ENCODE measurements around the gene UNC93B1. TPM values are rescaled to one million over a fixed set of nuclear protein-coding genes. Genes with fewer than 3 reads are reported as not detected.

UNC93B1 gene
- polyA plus RNA-seq, 1 donor (not counting 4 experiments of a cell fraction or from before 2014, with no cell fraction given), result 15.4 TPM

DNA sequence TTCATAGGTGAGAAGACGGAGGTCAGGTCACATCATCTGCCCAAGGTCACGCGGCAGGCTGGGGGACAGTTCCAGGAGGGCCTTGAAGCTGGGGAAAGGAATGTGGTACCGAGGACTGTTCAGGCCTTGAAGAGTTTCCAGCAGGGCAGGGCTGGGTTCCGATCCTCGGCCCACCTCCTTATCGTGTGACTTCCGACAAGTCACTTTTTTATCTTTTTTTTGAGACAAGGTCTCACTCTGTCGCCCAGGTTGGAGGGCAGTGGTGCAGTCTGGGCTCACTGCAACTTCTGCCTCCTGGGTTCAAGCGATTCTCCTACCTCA, 27.2 kb upstream of the UNC93B1 start:
- dilution Hi-C loops (cut with MboI; ENCODE audit: extremely low pct_ligation_motif_present, low sequenced_read_pairs), result no loop called here
- FAIRE-seq (no peak), DNase-seq (ENCODE audit: low read depth, low spot score) (no peak)
- no peaks in the 10 kb centered on the region for H3K9me3 ChIP-seq (ENCODE audit: control insufficient read depth, low read depth, low read length)
- H3K9me1 ChIP-seq (ENCODE audit: control insufficient read depth, extremely low read depth, insufficient read depth, low read length), result no peaks in the 10 kb centered on the region
- H3K27ac ChIP-seq (ENCODE audit: control insufficient read depth, insufficient read depth, low read length), result peak overlapping the region; percentile 86
- peaks cover 24% of the 10 kb centered on the region for H3K4me1 ChIP-seq (ENCODE audit: control insufficient read depth, extremely low read depth, insufficient read depth, low read length)
- peak overlapping the region; percentile 76 to 97 (median 95) for H3K4me3 ChIP-seq (ENCODE audit: control insufficient read depth in 2 of 3, extremely low read depth in 1 of 3, insufficient read depth in 2 of 3, low read depth in 1 of 3, low read length in 3 of 3)
- H3K36me3 ChIP-seq (ENCODE audit: control insufficient read depth in 2 of 2, extremely low read depth in 1 of 2, insufficient read depth in 2 of 2, low read length in 2 of 2), result peaks cover 10 to 21% of the 10 kb centered on the region in 2 experiments
- TF ChIP-seq, protein P1, sequence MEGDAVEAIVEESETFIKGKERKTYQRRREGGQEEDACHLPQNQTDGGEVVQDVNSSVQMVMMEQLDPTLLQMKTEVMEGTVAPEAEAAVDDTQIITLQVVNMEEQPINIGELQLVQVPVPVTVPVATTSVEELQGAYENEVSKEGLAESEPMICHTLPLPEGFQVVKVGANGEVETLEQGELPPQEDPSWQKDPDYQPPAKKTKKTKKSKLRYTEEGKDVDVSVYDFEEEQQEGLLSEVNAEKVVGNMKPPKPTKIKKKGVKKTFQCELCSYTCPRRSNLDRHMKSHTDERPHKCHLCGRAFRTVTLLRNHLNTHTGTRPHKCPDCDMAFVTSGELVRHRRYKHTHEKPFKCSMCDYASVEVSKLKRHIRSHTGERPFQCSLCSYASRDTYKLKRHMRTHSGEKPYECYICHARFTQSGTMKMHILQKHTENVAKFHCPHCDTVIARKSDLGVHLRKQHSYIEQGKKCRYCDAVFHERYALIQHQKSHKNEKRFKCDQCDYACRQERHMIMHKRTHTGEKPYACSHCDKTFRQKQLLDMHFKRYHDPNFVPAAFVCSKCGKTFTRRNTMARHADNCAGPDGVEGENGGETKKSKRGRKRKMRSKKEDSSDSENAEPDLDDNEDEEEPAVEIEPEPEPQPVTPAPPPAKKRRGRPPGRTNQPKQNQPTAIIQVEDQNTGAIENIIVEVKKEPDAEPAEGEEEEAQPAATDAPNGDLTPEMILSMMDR (optimal IDR thresholded peaks at IDR 0.05 in 1 of 3, IDR thresholded peaks at IDR 0.05 in 1 of 3, conservative IDR thresholded peaks at IDR 0.05 in 1 of 3; ENCODE audit: extremely low read depth in 1 of 3, insufficient read depth in 2 of 3, low read length in 3 of 3), result no peak
- no peak for TF ChIP-seq EZH2 (IDR thresholded peaks at IDR 0.05; ENCODE audit: low read length)
- peak overlapping the region; percentile 96 for H2AFZ ChIP-seq (ENCODE audit: control insufficient read depth, low read length)
- H3K9ac ChIP-seq (ENCODE audit: control insufficient read depth, extremely low read depth, insufficient read depth, low read length), result peak overlapping the region; percentile 96
- no peaks in the 10 kb centered on the region for H4K20me1 ChIP-seq (ENCODE audit: control insufficient read depth, extremely low read depth, insufficient read depth, low read length)
- peak overlapping the region; percentile 92 for H3K4me2 ChIP-seq (ENCODE audit: control insufficient read depth, extremely low read depth, insufficient read depth, low read depth, low read length)
- H3K79me2 ChIP-seq (ENCODE audit: control insufficient read depth, insufficient read depth, low read length), result peaks cover 24% of the 10 kb centered on the region
- no peaks in the 10 kb centered on the region for H3K27me3 ChIP-seq (ENCODE audit: control insufficient read depth, extremely low read depth, insufficient read depth, low read length)

DNA sequence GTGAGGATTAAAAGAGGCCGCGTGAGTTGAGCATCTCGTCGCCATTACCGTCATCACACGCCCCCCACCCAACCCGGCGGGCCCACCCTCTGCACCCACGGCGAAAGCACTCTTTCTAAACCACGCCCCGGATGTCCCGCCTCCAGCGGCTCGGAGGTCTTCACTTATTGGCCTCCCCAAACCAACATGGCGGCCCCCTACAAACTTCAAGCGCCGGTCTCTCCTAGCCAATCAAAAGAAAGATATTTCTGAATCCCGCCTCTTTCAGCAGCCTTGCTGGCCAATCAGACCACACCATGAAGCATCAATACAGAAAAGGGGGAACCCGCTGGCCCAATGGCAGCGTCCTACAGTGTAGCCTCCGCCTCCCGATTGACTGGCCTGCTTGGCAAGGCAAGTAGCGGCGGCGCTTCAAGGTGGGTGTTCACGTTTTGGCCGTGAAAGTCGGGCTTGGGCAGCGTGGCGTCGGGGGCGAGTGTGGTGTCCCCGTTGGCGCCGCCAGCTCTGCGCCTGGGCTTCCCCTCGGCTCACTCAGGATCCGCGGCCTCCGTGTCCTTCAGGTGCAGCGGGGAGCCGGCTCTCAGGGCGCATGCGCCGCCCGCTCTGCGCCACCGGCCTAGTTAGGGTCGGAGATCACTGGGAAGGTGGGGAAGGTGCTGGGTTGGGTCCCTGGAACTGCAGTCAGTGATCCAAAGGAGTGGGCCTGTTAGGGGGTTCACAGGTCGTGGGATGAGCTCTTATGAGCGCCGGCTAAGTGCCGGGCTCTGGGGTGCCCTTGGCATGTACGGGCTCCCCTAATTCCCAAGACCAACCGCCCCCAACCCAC, 26.6 kb upstream of the UNC93B1 start, which contains the start of gene NDUFS8:
NDUFS8 (plus strand) TSS at position 364 of the 826 bp plus-strand sequence. CDS start 1,471 bp downstream, outside the sequence.
- Histone ChIP-seq H3K9ac (ENCODE audit: control insufficient read depth, extremely low read depth, insufficient read depth, low read length) (peak within 1 kb of the TSS; percentile 96), H3K27me3 (ENCODE audit: control insufficient read depth, extremely low read depth, insufficient read depth, low read length) (no peaks in the 10 kb centered on the region), H3K9me3 (ENCODE audit: control insufficient read depth, low read depth, low read length) (no peaks in the 10 kb centered on the region), H3K79me2 (ENCODE audit: control insufficient read depth, insufficient read depth, low read length) (peaks cover 24% of the 10 kb centered on the region), H3K4me1 (ENCODE audit: control insufficient read depth, extremely low read depth, insufficient read depth, low read length) (peaks cover 24% of the 10 kb centered on the region), H3K36me3 (ENCODE audit: control insufficient read depth in 2 of 2, extremely low read depth in 1 of 2, insufficient read depth in 2 of 2, low read length in 2 of 2) (peaks cover 10 to 21% of the 10 kb centered on the region in 2 experiments), H3K4me2 (ENCODE audit: control insufficient read depth, extremely low read depth, insufficient read depth, low read depth, low read length) (peak within 1 kb of the TSS; percentile 92), H3K4me3 (ENCODE audit: control insufficient read depth in 2 of 3, extremely low read depth in 1 of 3, insufficient read depth in 2 of 3, low read depth in 1 of 3, low read length in 3 of 3) (peak within 1 kb of the TSS; percentile 76 to 97 (median 95)), H4K20me1 (ENCODE audit: control insufficient read depth, extremely low read depth, insufficient read depth, low read length) (no peaks in the 10 kb centered on the region), H3K27ac (ENCODE audit: control insufficient read depth, insufficient read depth, low read length) (peak within 1 kb of the TSS; percentile 86), H2AFZ (ENCODE audit: control insufficient read depth, low read length) (peak within 1 kb of the TSS; percentile 96), H3K9me1 (ENCODE audit: control insufficient read depth, extremely low read depth, insufficient read depth, low read length) (no peaks in the 10 kb centered on the region)
- FAIRE-seq, result peak; percentile 73
- dilution Hi-C loops (cut with MboI; ENCODE audit: extremely low pct_ligation_motif_present, low sequenced_read_pairs), result no loop called here
- peak; percentile 98 for DNase-seq (ENCODE audit: low read depth, low spot score)
- no peak for TF ChIP-seq EZH2 (IDR thresholded peaks at IDR 0.05; ENCODE audit: low read length)
- TF ChIP-seq, protein P1 (optimal IDR thresholded peaks at IDR 0.05 in 1 of 3, IDR thresholded peaks at IDR 0.05 in 1 of 3, conservative IDR thresholded peaks at IDR 0.05 in 1 of 3; ENCODE audit: extremely low read depth in 1 of 3, insufficient read depth in 2 of 3, low read length in 3 of 3), result no peak

All from keratinocyte (primary cell).